Fibroblast of skin of right quadriceps (primary cell): ENCODE measurements around the gene ZNF132.
A peak's percentile ranks its signal among the peaks of the same experiment; 100 is the strongest.
"Not testable (repeated sequence)": the region's sequence is repeated elsewhere in the genome, so short reads cannot be mapped to it uniquely, and the experiment has no call there.

ENCODE experiments used
- DNase-seq: peaks from one replicate; pipeline ENCODE4 v3.0.0-alpha.2; 2013

The ZNF132 gene

GRCh38 chr19:58439576-58440554 is at the start of gene ZNF132:
TSS of gene ZNF132 (minus strand) at chr19:58440153. CDS start at chr19:58439821, 332 bp downstream.
- peak; percentile 100 for DNase-seq

- DNase-seq = not testable (repeated sequence)
These were observed 44.4 kb upstream of the ZNF132 start for GRCh38 chr19:58484349-58484748.

- DNase-seq = no peak
These were observed 43.8 kb upstream of the ZNF132 start for GRCh38 chr19:58483776-58484175.

GRCh38 chr19:58482372-58482771 is 42.4 kb upstream of the ZNF132 start:
- DNase-seq = no peak

GRCh38 chr19:58480831-58481230 is 40.9 kb upstream of the ZNF132 start:
- no peak for DNase-seq

GRCh38 chr19:58480481-58480830 is 40.5 kb upstream of the ZNF132 start:
- no peak for DNase-seq

GRCh38 chr19:58479736-58480480 is 40.0 kb upstream of the ZNF132 start:
- DNase-seq = no peak

GRCh38 chr19:58479303-58479702 is 39.4 kb upstream of the ZNF132 start:
- no peak for DNase-seq

- no peak for DNase-seq
These were observed 37.9 kb upstream of the ZNF132 start for GRCh38 chr19:58477871-58478270.

GRCh38 chr19:58477130-58477529 is 37.2 kb upstream of the ZNF132 start:
- no peak for DNase-seq

- DNase-seq = peak; percentile 21
These were observed 36.6 kb upstream of the ZNF132 start for GRCh38 chr19:58476498-58477015.

- DNase-seq = peak; percentile 96
These were observed 36.0 kb upstream of the ZNF132 start, which contains the start of gene ZNF446 for GRCh38 chr19:58475714-58476497. TSS of gene ZNF446 (plus strand) at chr19:58476352. CDS start at chr19:58477219, 867 bp downstream.

- no peak for DNase-seq
These were observed 35.2 kb upstream of the ZNF132 start for GRCh38 chr19:58474997-58475713.

- DNase-seq = peak; percentile 71
These were observed 34.5 kb upstream of the ZNF132 start for GRCh38 chr19:58474291-58474996.

GRCh38 chr19:58473775-58474174 is 33.8 kb upstream of the ZNF132 start:
- DNase-seq = no peak

GRCh38 chr19:58471736-58472135 is 31.8 kb upstream of the ZNF132 start:
- DNase-seq = no peak

- DNase-seq = not testable (repeated sequence)
These were observed 31.0 kb upstream of the ZNF132 start for GRCh38 chr19:58470837-58471543.

GRCh38 chr19:58469241-58470013 is 29.5 kb upstream of the ZNF132 start:
- no peak for DNase-seq

- DNase-seq = no peak
These were observed 28.4 kb upstream of the ZNF132 start for GRCh38 chr19:58468216-58468839.
